CD14-positive monocyte (primary cell): ENCODE measurements around the gene DIAPH1. TPM values are rescaled to one million over a fixed set of nuclear protein-coding genes. Genes with fewer than 3 reads are reported as not detected.

Experiments used
- DNase-seq, 3 donors: peaks; one replicate each; pipeline ENCODE4 v3.0.0-alpha.2; 2011 to 2022
- H2AFZ ChIP-seq: 2 replicates; pipeline ENCODE4 v1.6.0; 2012; ENCODE audit warnings: mild to moderate bottlenecking, low read depth, low read length, inconsistent platforms; ENCODE audit not compliant: insufficient read depth, poor library complexity, severe bottlenecking
- H3K27ac ChIP-seq, 2 donors: 1 replicate in 1 of 2; 2 replicates in 1 of 2; pipeline ENCODE4 v1.5.1; 2012 to 2013; ENCODE audit warnings: low read length in 2 of 2, control low read depth in 1 of 2, inconsistent platforms in 1 of 2, low read depth in 1 of 2, mild to moderate bottlenecking in 1 of 2
- H3K27me3 ChIP-seq, 2 donors: one replicate each; pipeline versions ENCODE4 v1.6.0 to v1.6.1; 2011 to 2013; ENCODE audit warnings: low read length in 2 of 2; ENCODE audit not compliant: control insufficient read depth in 2 of 2, insufficient read depth in 2 of 2
- H3K36me3 ChIP-seq, 2 donors: replicated peaks in 1 of 2; 1 replicate in 1 of 2; 2 replicates in 1 of 2; pipeline versions ENCODE4 v1.5.1 to v1.6.1; 2012 to 2013; ENCODE audit warnings: low read length in 2 of 2, control low read depth in 1 of 2, inconsistent platforms in 1 of 2, mild to moderate bottlenecking in 1 of 2; ENCODE audit not compliant: insufficient read depth in 2 of 2, control insufficient read depth in 1 of 2
- H3K4me1 ChIP-seq, 2 donors: 1 replicate in 1 of 2; 2 replicates in 1 of 2; pipeline versions ENCODE4 v1.5.1 to v1.6.1; 2012 to 2013; ENCODE audit warnings: low read length in 2 of 2, control low read depth in 1 of 2, inconsistent platforms in 1 of 2, mild to moderate bottlenecking in 1 of 2, moderate library complexity in 1 of 2; ENCODE audit not compliant: insufficient read depth in 2 of 2, control insufficient read depth in 1 of 2
- H3K4me2 ChIP-seq: replicated peaks from 2 replicates; pipeline ENCODE3; 2012; ENCODE audit warnings: low read length, moderate library complexity, mild to moderate bottlenecking; ENCODE audit not compliant: poor library complexity, severe bottlenecking; ENCODE audit errors: extremely low read depth
- H3K4me3 ChIP-seq, 3 experiments: fragments of 200-600 bp in 1 of 3; sonication (generic) in 1 of 3; replicated peaks in 1 of 3; 1 replicate in 2 of 3; 2 replicates in 1 of 3; pipeline ENCODE4 v1.5.1; 2011 to 2013; ENCODE audit warnings: low read length in 3 of 3, mild to moderate bottlenecking in 3 of 3, control low read depth in 2 of 3, low read depth in 2 of 3, inconsistent platforms in 1 of 3, moderate library complexity in 1 of 3
- H3K79me2 ChIP-seq: 2 replicates; pipeline ENCODE4 v1.6.0; 2012; ENCODE audit warnings: mild to moderate bottlenecking, control low read depth, inconsistent platforms, low read length, moderate library complexity; ENCODE audit not compliant: insufficient read depth
- H3K9ac ChIP-seq: 2 replicates; pipeline ENCODE4 v1.6.0; 2017; ENCODE audit warnings: low read length, mild to moderate bottlenecking; ENCODE audit not compliant: insufficient read depth, poor library complexity, severe bottlenecking
- H3K9me3 ChIP-seq, 2 donors: replicated peaks in 1 of 2; 1 replicate in 1 of 2; 2 replicates in 1 of 2; pipeline versions ENCODE4 v1.5.1 to v1.6.1; 2012 to 2013; ENCODE audit warnings: low read length in 2 of 2, control low read depth in 1 of 2; ENCODE audit not compliant: control insufficient read depth in 1 of 2, insufficient read depth in 1 of 2
- H4K20me1 ChIP-seq: 2 replicates; pipeline ENCODE4 v1.6.0; 2012; ENCODE audit warnings: mild to moderate bottlenecking, low read length, control low read depth, moderate library complexity; ENCODE audit not compliant: insufficient read depth
- H3K27ac Mint-ChIP-seq, 7 donors: one replicate each; pipeline ENCODE4 v1.8.0; 2020; ENCODE audit warnings: mild to moderate bottlenecking in 7 of 7, mixed read lengths in 7 of 7, moderate library complexity in 6 of 7, inconsistent platforms in 2 of 7
- H3K27me3 Mint-ChIP-seq, 3 donors: one replicate each; pipeline ENCODE4 v1.8.0; 2021 to 2022; ENCODE audit warnings: low read depth in 3 of 3, mild to moderate bottlenecking in 3 of 3, mixed read lengths in 3 of 3, moderate library complexity in 3 of 3, inconsistent platforms in 1 of 3
- H3K36me3 Mint-ChIP-seq, 2 donors: one replicate each; pipeline ENCODE4 v1.8.0; 2020; ENCODE audit warnings: mixed read lengths in 2 of 2, inconsistent platforms in 1 of 2, mild to moderate bottlenecking in 1 of 2
- H3K4me1 Mint-ChIP-seq: one replicate; pipeline ENCODE4 v1.8.0; 2020; ENCODE audit warnings: mild to moderate bottlenecking, mixed read lengths
- H3K4me3 Mint-ChIP-seq, 2 donors: one replicate each; pipeline ENCODE4 v1.8.0; 2020; ENCODE audit warnings: mild to moderate bottlenecking in 2 of 2, mixed read lengths in 2 of 2, moderate library complexity in 1 of 2
- H3K9me3 Mint-ChIP-seq, 7 donors: one replicate each; pipeline ENCODE4 v1.8.0; 2020 to 2022; ENCODE audit warnings: mixed read lengths in 7 of 7, mild to moderate bottlenecking in 6 of 7, moderate library complexity in 6 of 7, inconsistent platforms in 2 of 7
- WGBS: methylation state at CpG from one replicate; pipeline ENCODE4 v1.1.5; 2013; ENCODE audit warnings: missing lambda C conversion rate; ENCODE audit not compliant: insufficient coverage; 5-methylcytosine and 5-hydroxymethylcytosine counted together
- intact Hi-C, 2 donors: fragments of 100-400 bp; cut with micrococcal nuclease; formaldehyde crosslinking; loops; one replicate each; pipeline versions ENCODE4 v1.15.0 to v1.15.1; 2023
- polyA plus RNA-seq, 3 donors: library from polyadenylated mRNA; depleted of rRNA in 1 of 3; unstranded in 2 of 3; stranded (reverse) in 1 of 3; fragments of 300-500 nt in 2 of 3; fragments of >200 nt in 1 of 3; fragmentation: Illumina TruSeq in 2 of 3; gene quantifications; 1 replicate in 2 of 3; 2 replicates in 1 of 3; pipeline ENCODE4 v1.2.3, GENCODE V29; 2012 to 2021
- TF ChIP-seq, protein P1 (sequence below): fragments of 200-600 bp; IDR thresholded peaks from one replicate; pipeline ENCODE4 v1.8.0; 2022; ENCODE audit warnings: antibody characterized with exemption, mild to moderate bottlenecking

DIAPH1 gene
- polyA plus RNA-seq, 3 donors, result 60.2 to 140 (median 98.6) TPM

DNA sequence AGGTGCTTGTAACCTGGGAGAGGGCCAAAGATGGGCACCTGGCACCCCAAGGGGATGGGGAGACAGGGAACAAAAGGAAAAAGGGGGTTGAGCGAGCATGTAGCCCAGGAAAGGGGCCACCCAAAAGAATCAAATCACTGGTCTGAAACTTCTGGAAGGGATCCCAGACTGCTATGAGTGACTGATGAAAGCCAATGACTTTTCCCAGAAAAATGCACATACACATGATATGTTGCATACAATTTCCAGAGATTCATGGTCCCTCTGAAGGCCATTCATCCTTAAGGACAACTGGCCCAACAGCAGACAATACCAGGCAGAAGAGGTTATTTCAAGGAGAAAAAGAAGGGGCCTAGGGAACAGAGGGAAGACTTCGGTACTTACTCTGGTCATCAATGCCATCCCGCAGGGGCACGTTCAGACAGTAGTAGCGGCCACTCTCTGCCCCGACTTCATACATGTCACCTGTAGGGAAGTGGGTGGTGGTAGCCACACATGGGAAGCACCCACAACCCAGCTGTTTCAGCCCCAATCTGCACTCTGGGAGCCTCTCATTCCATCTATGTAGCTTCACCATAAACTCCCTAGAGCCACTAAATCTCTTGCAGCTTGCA lies 9.5 kb upstream of the DIAPH1 start:
- H3K27ac Mint-ChIP-seq, result peak overlapping the region in 1 of 7 donors; percentile 65
- Histone ChIP-seq H3K36me3 (peaks cover 64 to 87% of the 10 kb centered on the region in 2 donors), H3K4me3 (no peak overlapping the region), H3K27me3 (no peaks in the 10 kb centered on the region), H3K79me2 (peaks cover 41% of the 10 kb centered on the region), H3K9ac (no peak overlapping the region), H3K9me3 (no peaks in the 10 kb centered on the region), H3K27ac (no peak overlapping the region), H3K4me1 (peaks cover 9 to 10% of the 10 kb centered on the region in 2 donors), H3K4me2 (no peak overlapping the region), H4K20me1 (peaks cover 28% of the 10 kb centered on the region), H2AFZ (no peak overlapping the region)
- no peaks in the 10 kb centered on the region for H3K27me3 Mint-ChIP-seq
- peaks cover 19% of the 10 kb centered on the region for H3K4me1 Mint-ChIP-seq
- TF ChIP-seq, protein P1, sequence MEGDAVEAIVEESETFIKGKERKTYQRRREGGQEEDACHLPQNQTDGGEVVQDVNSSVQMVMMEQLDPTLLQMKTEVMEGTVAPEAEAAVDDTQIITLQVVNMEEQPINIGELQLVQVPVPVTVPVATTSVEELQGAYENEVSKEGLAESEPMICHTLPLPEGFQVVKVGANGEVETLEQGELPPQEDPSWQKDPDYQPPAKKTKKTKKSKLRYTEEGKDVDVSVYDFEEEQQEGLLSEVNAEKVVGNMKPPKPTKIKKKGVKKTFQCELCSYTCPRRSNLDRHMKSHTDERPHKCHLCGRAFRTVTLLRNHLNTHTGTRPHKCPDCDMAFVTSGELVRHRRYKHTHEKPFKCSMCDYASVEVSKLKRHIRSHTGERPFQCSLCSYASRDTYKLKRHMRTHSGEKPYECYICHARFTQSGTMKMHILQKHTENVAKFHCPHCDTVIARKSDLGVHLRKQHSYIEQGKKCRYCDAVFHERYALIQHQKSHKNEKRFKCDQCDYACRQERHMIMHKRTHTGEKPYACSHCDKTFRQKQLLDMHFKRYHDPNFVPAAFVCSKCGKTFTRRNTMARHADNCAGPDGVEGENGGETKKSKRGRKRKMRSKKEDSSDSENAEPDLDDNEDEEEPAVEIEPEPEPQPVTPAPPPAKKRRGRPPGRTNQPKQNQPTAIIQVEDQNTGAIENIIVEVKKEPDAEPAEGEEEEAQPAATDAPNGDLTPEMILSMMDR, result no peak
- no peak for DNase-seq
- H3K9me3 Mint-ChIP-seq, result no peaks in the 10 kb centered on the region
- peaks cover 67 to 86% of the 10 kb centered on the region in 2 donors for H3K36me3 Mint-ChIP-seq
- H3K4me3 Mint-ChIP-seq, result no peak overlapping the region
- intact Hi-C loops, result no loop called here
- 96% methylated on average over 4 of the region's 6 CpGs for WGBS

DNA sequence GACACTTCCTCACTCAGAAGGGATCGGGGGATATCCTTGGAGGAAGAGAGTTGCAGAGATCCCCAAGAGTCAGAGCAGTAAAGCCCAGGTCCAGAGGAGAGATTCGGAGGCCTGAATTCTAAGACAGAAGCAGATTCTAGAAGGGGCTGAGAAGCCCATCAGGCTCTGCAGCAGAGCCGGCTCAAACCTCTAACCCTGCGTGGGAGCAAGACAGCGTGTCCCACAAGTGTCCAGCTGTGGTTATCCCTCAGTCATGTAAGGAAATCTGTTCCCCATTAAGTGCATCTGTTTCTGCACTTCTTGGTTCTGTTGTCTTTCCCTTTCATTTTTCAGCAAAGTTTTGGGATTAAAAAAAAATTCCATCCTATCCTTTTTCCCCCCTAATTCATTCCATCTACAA lies 4.8 kb upstream of the DIAPH1 start:
- no peaks in the 10 kb centered on the region for H4K20me1 ChIP-seq
- TF ChIP-seq, protein P1, result no peak
- peaks cover 61 to 80% of the 10 kb centered on the region in 2 donors for H3K36me3 Mint-ChIP-seq
- H3K36me3 ChIP-seq, result peaks cover 60 to 66% of the 10 kb centered on the region in 2 donors
- DNase-seq, result no peak
- peak overlapping the region; percentile 39 for H3K9ac ChIP-seq
- H3K9me3 Mint-ChIP-seq, result no peaks in the 10 kb centered on the region
- H3K79me2 ChIP-seq, result peaks cover 25% of the 10 kb centered on the region
- no peaks in the 10 kb centered on the region for H3K9me3 ChIP-seq
- no peaks in the 10 kb centered on the region for H3K27me3 ChIP-seq
- H3K4me3 Mint-ChIP-seq, result peak overlapping the region in 1 of 2 donors; percentile 62
- peak overlapping the region in 1 of 3 experiments; percentile 43 for H3K4me3 ChIP-seq
- peaks cover 25 to 32% of the 10 kb centered on the region in 2 donors for H3K4me1 ChIP-seq
- peak overlapping the region; percentile 64 for H3K4me2 ChIP-seq
- H3K4me1 Mint-ChIP-seq, result peaks cover 37% of the 10 kb centered on the region
- WGBS, result 13% methylated on average over 4 of the region's 5 CpGs
- H3K27me3 Mint-ChIP-seq, result peaks cover 0 to 2% (median 0%) of the 10 kb centered on the region in 3 donors
- H3K27ac ChIP-seq, result peak overlapping the region; percentile 82 to 87
- intact Hi-C loops, result no loop called here
- peak overlapping the region; percentile 67 for H2AFZ ChIP-seq
- H3K27ac Mint-ChIP-seq, result peak overlapping the region; percentile 82 to 93 (median 89)
